ENCODE results near the gene DYRK1A. TPM values are rescaled to one million over a fixed set of nuclear protein-coding genes. Genes with fewer than 3 reads are reported as not detected.

DYRK1A gene
- total RNA-seq, 1 donor from 2014 or later: 83.5 TPM

DNA sequence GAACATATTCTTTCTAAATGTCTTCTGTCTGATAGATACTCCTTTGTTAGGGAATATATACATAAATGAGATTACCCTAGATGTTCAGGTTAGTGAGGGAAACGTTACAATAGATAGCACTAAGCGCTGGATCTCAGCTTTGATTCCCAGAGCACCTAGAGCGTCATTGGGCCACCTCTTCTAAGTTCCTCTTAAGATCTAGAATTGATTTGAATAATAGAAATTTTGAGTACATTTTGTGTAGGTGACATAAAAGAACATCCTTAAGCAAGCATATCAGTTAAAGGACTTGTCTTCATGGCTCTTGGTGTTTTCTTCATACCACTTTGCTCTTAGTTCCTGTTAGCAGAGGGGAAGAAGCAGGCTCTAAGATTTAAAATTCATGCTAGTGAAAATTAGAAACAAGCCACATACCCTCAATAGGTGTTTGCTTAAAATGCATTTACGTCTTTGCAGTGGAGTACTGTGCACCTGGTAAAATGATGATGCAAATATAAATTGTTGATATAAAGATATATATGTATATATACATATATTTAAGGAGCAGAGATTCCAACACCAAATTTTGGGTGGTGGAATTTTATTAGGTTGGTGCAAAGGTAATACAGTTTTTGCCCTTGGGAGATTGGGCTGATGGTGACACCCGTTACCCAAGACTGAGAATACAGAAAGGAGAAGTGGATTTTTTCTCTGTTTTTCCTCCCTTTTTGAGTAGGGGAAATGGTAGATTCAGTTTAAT is 47.1 kb downstream of the DYRK1A start:
- Mint-ChIP-seq H3K27ac (no peak overlapping the region), H3K4me3 (ENCODE audit: low read depth) (no peak overlapping the region), H3K27me3 (no peaks in the 10 kb centered on the region), H3K4me1 (ENCODE audit: low read depth) (peaks cover 18% of the 10 kb centered on the region), H3K9me3 (ENCODE audit: low read depth) (no peaks in the 10 kb centered on the region), H3K36me3 (ENCODE audit: insufficient read depth) (peaks cover 2% of the 10 kb centered on the region)
- TF ChIP-seq, protein P1, sequence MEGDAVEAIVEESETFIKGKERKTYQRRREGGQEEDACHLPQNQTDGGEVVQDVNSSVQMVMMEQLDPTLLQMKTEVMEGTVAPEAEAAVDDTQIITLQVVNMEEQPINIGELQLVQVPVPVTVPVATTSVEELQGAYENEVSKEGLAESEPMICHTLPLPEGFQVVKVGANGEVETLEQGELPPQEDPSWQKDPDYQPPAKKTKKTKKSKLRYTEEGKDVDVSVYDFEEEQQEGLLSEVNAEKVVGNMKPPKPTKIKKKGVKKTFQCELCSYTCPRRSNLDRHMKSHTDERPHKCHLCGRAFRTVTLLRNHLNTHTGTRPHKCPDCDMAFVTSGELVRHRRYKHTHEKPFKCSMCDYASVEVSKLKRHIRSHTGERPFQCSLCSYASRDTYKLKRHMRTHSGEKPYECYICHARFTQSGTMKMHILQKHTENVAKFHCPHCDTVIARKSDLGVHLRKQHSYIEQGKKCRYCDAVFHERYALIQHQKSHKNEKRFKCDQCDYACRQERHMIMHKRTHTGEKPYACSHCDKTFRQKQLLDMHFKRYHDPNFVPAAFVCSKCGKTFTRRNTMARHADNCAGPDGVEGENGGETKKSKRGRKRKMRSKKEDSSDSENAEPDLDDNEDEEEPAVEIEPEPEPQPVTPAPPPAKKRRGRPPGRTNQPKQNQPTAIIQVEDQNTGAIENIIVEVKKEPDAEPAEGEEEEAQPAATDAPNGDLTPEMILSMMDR (IDR thresholded peaks at IDR 0.05; ENCODE audit: unreplicated experiment): no peak
- DNase-seq (ENCODE audit: low spot score, unreplicated experiment): no peak

DNA sequence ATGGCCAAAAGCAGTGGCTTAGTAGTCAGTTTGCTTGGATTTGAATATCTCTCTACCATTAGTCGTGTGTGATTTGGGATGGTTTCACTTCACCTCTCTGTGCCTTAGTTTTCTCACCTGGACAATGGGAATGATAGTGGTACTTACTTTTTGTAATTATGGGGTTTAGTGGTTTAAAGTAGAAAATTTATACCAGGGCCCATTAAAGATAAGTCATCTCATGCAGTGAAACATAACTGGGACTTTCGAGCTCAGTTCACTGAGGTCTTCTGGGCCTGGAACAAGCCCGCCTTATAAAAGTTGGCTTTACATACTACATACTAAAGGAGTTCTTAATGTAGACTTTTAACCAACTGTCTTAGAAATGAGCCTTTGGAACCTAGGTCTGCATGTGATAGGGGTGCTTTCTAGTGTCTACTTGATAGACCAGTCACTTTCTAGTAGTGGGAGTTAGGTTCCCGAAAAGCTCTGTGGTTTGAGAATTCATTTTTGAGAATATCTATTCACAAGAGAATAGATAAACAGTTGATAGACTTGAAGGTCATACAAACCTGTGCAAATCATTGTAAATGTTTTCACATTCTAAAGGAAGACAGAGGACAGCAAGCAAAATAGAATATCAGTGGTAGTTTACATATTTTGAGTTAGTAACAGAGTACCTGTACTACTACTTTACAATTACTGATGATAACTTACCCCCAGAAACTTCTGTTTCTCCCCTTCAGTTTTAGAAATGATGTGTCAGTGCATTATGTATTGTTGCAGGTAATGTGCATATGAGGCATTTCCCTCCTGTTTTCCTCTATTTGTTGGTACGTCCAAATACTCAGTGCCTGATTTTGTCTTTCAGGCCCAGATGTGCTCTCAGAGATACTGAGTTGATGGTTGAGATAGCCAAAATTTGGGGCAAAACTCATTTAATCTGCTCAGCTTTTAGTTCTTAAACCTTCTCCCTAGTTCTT is 48.0 kb downstream of the DYRK1A start:
- TF ChIP-seq, protein P1 (IDR thresholded peaks at IDR 0.05; ENCODE audit: unreplicated experiment): no peak
- Mint-ChIP-seq H3K36me3 (ENCODE audit: insufficient read depth) (peaks cover 4% of the 10 kb centered on the region), H3K4me3 (ENCODE audit: low read depth) (no peak overlapping the region), H3K9me3 (ENCODE audit: low read depth) (no peaks in the 10 kb centered on the region), H3K27ac (no peak overlapping the region), H3K4me1 (ENCODE audit: low read depth) (peaks cover 17% of the 10 kb centered on the region), H3K27me3 (no peaks in the 10 kb centered on the region)
- DNase-seq (ENCODE audit: low spot score, unreplicated experiment): no peak

DNA sequence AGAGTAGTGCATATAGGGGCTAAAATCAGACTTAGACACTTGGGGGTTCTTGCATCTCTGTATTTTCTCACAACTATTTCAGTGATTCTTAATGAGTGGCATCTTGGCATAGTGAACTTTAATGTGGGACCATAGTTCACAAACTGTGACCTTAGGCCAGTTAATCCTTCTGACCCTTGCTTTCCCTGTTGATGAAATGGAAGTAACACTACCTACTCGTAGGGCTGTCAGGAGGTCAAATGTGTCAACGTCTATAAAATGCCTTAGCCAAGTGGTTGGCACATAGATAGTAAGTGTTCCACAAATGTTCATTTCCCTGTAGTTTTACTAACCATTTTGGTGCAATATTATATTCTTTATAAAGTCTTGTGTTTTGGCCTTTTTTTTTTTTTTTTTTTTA is 49.4 kb downstream of the DYRK1A start:
- Mint-ChIP-seq H3K27ac (no peak overlapping the region), H3K9me3 (ENCODE audit: low read depth) (no peaks in the 10 kb centered on the region), H3K4me3 (ENCODE audit: low read depth) (no peak overlapping the region), H3K27me3 (no peaks in the 10 kb centered on the region), H3K36me3 (ENCODE audit: insufficient read depth) (peaks cover 1% of the 10 kb centered on the region), H3K4me1 (ENCODE audit: low read depth) (peaks cover 17% of the 10 kb centered on the region)
- DNase-seq (ENCODE audit: low spot score, unreplicated experiment): no peak
- TF ChIP-seq, protein P1 (IDR thresholded peaks at IDR 0.05; ENCODE audit: unreplicated experiment): no peak

DNA sequence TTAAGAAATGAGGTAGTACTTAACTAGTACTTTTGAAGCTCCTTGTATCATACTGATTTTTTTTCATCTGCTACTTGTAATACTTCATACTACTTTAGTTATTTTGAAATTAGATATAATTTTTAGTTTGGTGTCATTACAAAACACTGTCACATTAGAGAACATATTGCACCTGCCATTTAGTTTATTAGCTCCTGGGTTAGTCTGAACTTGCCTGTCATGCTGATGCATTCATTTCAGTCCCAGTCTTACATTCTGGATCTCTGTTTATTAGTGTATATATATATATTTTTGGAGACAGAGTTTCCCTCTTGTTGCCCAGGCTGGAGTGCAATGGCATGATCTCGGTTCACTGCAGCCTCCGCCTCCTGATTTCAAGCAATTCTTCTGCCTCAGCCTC is 50.3 kb downstream of the DYRK1A start:
- peaks cover 3% of the 10 kb centered on the region for H3K36me3 Mint-ChIP-seq (ENCODE audit: insufficient read depth)
- H3K9me3 Mint-ChIP-seq (ENCODE audit: low read depth): no peaks in the 10 kb centered on the region
- TF ChIP-seq, protein P1 (IDR thresholded peaks at IDR 0.05; ENCODE audit: unreplicated experiment): no peak
- H3K4me3 Mint-ChIP-seq (ENCODE audit: low read depth): no peak overlapping the region
- no peak for DNase-seq (ENCODE audit: low spot score, unreplicated experiment)
- H3K27ac Mint-ChIP-seq: no peak overlapping the region
- H3K27me3 Mint-ChIP-seq: no peaks in the 10 kb centered on the region
- peaks cover 12% of the 10 kb centered on the region for H3K4me1 Mint-ChIP-seq (ENCODE audit: low read depth)

DNA sequence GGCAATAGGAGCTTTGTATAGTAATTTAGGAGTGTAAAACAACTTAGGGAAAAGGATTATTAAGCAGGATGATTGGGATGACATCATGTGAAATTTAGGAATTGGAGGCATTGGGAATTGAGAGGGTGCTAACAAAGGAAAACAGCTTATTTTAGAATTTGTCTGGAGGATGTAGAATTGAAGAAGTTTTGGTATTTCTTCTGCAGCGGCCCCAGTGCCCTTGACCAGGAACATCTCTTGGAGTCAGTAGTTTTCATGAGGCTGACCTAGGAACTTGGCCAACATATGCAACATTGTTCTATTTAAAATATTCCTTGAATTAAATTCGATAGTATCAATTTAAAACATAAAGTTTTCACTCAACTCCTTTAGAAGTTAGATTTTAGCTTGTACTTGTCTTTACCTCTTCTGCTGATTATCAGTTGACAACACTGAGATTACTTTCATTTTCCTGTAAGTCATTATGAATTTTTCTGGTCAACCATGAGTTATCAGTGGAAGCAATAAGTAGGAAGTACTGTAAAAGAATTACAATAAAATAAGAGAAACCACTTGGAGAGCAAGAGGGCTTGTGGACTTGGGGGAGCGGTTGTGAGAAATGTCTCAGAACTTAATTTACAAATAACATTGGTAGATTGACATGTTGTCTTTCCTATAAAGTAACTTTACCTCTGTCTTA is 52.8 kb downstream of the DYRK1A start:
- Mint-ChIP-seq H3K27ac (peak overlapping the region; percentile 16), H3K9me3 (ENCODE audit: low read depth) (no peaks in the 10 kb centered on the region), H3K27me3 (no peaks in the 10 kb centered on the region), H3K4me1 (ENCODE audit: low read depth) (peaks cover 14% of the 10 kb centered on the region), H3K4me3 (ENCODE audit: low read depth) (no peak overlapping the region), H3K36me3 (ENCODE audit: insufficient read depth) (peaks cover 3% of the 10 kb centered on the region)
- DNase-seq (ENCODE audit: low spot score, unreplicated experiment): no peak
- TF ChIP-seq, protein P1 (IDR thresholded peaks at IDR 0.05; ENCODE audit: unreplicated experiment): no peak
